Esophagus muscularis mucosa (tissue), 4 donors: ENCODE results near the gene AOAH. TPM values are rescaled to one million over a fixed set of nuclear protein-coding genes. Genes with fewer than 3 reads are reported as not detected.
A peak's percentile ranks its signal among the peaks of the same experiment; 100 is the strongest.

Experiments used
- DNase-seq: peaks from one replicate; pipeline ENCODE4 v3.0.0-alpha.2; 2017; ENCODE audit errors: extremely low spot score
- H3K27ac ChIP-seq, 4 donors: fragments of 200-600 bp; sonication (generic); replicated peaks in 1 of 4; 1 replicate in 3 of 4; 2 replicates in 1 of 4; pipeline ENCODE4 v1.5.1; 2016 to 2019; ENCODE audit warnings: mild to moderate bottlenecking in 1 of 4
- H3K27me3 ChIP-seq, 4 donors: fragments of 200-600 bp; sonication (generic); one replicate each; pipeline versions ENCODE4 v1.5.1 to v1.6.0; 2016 to 2019
- H3K36me3 ChIP-seq, 4 donors: fragments of 200-600 bp; sonication (generic); one replicate each; pipeline ENCODE4 v1.5.1; 2016 to 2019
- H3K4me1 ChIP-seq, 4 donors: fragments of 200-600 bp; sonication (generic); one replicate each; pipeline ENCODE4 v1.5.1; 2016 to 2019
- H3K4me3 ChIP-seq, 4 donors: fragments of 200-600 bp; sonication (generic); 1 replicate in 2 of 4; 2 replicates in 2 of 4; pipeline ENCODE4 v1.5.1; 2016 to 2019; ENCODE audit warnings: mild to moderate bottlenecking in 4 of 4, moderate library complexity in 1 of 4
- H3K9me3 ChIP-seq, 4 donors: fragments of 200-600 bp; sonication (generic); 1 replicate in 3 of 4; 2 replicates in 1 of 4; pipeline ENCODE4 v1.5.1; 2016 to 2019
- EP300 ChIP-seq: sonication (generic); formaldehyde crosslinking; IDR thresholded peaks from one replicate; pipeline ENCODE4 v1.6.1; 2017; ENCODE audit warnings: antibody characterized with exemption
- POLR2A ChIP-seq: fragments of 450-650 bp; IDR thresholded peaks from one replicate; pipeline ENCODE4 v1.6.1; 2017; ENCODE audit warnings: antibody characterized with exemption, moderate library complexity, mild to moderate bottlenecking, low read depth
- POLR2AphosphoS5 ChIP-seq, 2 donors: sonication (generic); formaldehyde crosslinking; IDR thresholded peaks; one replicate each; pipeline ENCODE4 v1.6.1; 2017; ENCODE audit warnings: antibody characterized with exemption in 2 of 2
- WGBS: methylation state at CpG from one replicate; pipeline ENCODE4 v1.1.5; 2018; 5-methylcytosine and 5-hydroxymethylcytosine counted together
- intact Hi-C: fragments of 100-400 bp; cut with DNase I; formaldehyde crosslinking; loops from one replicate; pipeline ENCODE4 v1.15.1; 2023
- total RNA-seq, 4 donors: library from RNA; depleted of rRNA; stranded (reverse); fragments of >200 nt; gene quantifications; one replicate each; pipeline versions ENCODE4 v1.1.0 to v1.2.1, GENCODE V29; 2016
- TF ChIP-seq, protein P1 (sequence below), 3 experiments: fragments of 200-600 bp in 2 of 3; fragments of 450-650 bp in 1 of 3; sonication (generic) in 2 of 3; IDR thresholded peaks; one replicate each; pipeline ENCODE4 v1.5.1; 2017 to 2019; ENCODE audit warnings: antibody characterized with exemption in 3 of 3, mild to moderate bottlenecking in 2 of 3, moderate library complexity in 1 of 3

AOAH gene
- total RNA-seq, 4 donors from 2014 or later = 2.0 to 16.1 (median 4.5) TPM

DNA sequence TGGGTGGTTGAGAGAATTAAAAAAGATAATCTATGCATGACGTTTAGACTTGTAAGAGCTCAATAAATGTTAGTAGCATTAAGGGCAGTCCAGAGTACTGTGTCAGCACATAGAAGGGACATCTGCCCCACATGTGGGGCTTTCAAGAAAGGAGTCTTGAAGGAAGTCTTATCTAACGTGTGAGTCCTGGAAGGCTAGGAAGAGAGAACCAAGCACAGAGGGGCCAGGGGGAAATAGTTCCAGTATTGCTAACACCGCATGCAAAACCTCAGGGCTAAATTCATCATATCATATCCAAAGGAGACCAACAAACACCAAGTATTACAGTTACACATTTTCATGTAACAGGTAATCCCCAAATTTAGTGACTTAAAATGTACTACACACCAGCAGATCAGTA lies 122.7 kb downstream of the AOAH start:
- Histone ChIP-seq H3K27me3 (peaks cover 0 to 6% (median 0%) of the 10 kb centered on the region in 4 donors), H3K36me3 (no peaks in the 10 kb centered on the region), H3K4me1 (no peaks in the 10 kb centered on the region), H3K4me3 (no peak overlapping the region), H3K9me3 (no peaks in the 10 kb centered on the region), H3K27ac (no peak overlapping the region)
- DNase-seq = peak; percentile 62
- intact Hi-C loops = no loop called here
- TF ChIP-seq POLR2AphosphoS5 (IDR thresholded peaks at IDR 0.05) (no peak), POLR2A (no peak), EP300 (no peak)
- TF ChIP-seq, protein P1, sequence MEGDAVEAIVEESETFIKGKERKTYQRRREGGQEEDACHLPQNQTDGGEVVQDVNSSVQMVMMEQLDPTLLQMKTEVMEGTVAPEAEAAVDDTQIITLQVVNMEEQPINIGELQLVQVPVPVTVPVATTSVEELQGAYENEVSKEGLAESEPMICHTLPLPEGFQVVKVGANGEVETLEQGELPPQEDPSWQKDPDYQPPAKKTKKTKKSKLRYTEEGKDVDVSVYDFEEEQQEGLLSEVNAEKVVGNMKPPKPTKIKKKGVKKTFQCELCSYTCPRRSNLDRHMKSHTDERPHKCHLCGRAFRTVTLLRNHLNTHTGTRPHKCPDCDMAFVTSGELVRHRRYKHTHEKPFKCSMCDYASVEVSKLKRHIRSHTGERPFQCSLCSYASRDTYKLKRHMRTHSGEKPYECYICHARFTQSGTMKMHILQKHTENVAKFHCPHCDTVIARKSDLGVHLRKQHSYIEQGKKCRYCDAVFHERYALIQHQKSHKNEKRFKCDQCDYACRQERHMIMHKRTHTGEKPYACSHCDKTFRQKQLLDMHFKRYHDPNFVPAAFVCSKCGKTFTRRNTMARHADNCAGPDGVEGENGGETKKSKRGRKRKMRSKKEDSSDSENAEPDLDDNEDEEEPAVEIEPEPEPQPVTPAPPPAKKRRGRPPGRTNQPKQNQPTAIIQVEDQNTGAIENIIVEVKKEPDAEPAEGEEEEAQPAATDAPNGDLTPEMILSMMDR (IDR thresholded peaks at IDR 0.05) = no peak
- 60% methylated on average over 3 of the region's 3 CpGs for WGBS

GRCh38 chr7:36600869-36601530 lies 123.3 kb downstream of the AOAH start:
- 42% methylated on average over 5 of the region's 5 CpGs for WGBS
- H3K36me3 ChIP-seq = no peaks in the 10 kb centered on the region
- intact Hi-C loops = no loop called here
- H3K4me3 ChIP-seq = no peak overlapping the region
- TF ChIP-seq POLR2AphosphoS5 (IDR thresholded peaks at IDR 0.05) (no peak), EP300 (no peak), POLR2A (no peak)
- TF ChIP-seq, protein P1 (IDR thresholded peaks at IDR 0.05) = no peak
- H3K9me3 ChIP-seq = no peaks in the 10 kb centered on the region
- no peaks in the 10 kb centered on the region for H3K4me1 ChIP-seq
- H3K27ac ChIP-seq = no peak overlapping the region
- peaks cover 0 to 6% (median 0%) of the 10 kb centered on the region in 4 donors for H3K27me3 ChIP-seq
- peak; percentile 53 for DNase-seq

DNA sequence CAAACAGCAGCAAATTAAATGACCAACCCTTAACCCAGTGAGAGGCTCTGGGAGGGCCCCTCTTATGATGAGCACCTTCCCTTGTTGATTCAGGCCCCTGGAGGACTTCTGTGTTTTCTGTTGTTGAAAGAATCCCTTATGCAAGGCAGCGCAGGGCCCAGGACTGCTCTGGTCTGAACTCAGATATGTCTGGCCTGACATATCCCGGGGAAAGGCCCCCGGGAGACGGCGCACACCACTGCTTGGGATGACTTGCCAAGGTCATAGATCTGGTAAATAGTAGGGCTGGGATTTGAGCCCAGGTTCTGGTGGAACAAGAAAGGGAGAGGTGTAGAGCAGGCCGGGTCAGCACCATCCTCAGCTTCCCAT lies 124.0 kb downstream of the AOAH start:
- 91% methylated on average over 4 of the region's 6 CpGs for WGBS
- intact Hi-C loops = no loop called here
- TF ChIP-seq POLR2AphosphoS5 (IDR thresholded peaks at IDR 0.05) (no peak), POLR2A (no peak), EP300 (no peak)
- TF ChIP-seq, protein P1 (IDR thresholded peaks at IDR 0.05) = no peak
- Histone ChIP-seq H3K27ac (no peak overlapping the region), H3K4me3 (no peak overlapping the region), H3K9me3 (no peaks in the 10 kb centered on the region), H3K36me3 (no peaks in the 10 kb centered on the region), H3K4me1 (no peaks in the 10 kb centered on the region), H3K27me3 (no peaks in the 10 kb centered on the region)
- peak; percentile 80 for DNase-seq

- no peaks in the 10 kb centered on the region for H3K9me3 ChIP-seq
- H3K4me1 ChIP-seq = no peaks in the 10 kb centered on the region
- H3K27me3 ChIP-seq = no peaks in the 10 kb centered on the region
- no peak overlapping the region for H3K4me3 ChIP-seq
- TF ChIP-seq EP300 = no peak
- no peak for TF ChIP-seq POLR2AphosphoS5 (IDR thresholded peaks at IDR 0.05)
- TF ChIP-seq, protein P1 (IDR thresholded peaks at IDR 0.05) = no peak
- TF ChIP-seq POLR2A = no peak
- intact Hi-C loops = no loop called here
- no peak overlapping the region for H3K27ac ChIP-seq
- WGBS = 90% methylated on average over 10 of the region's 10 CpGs
- H3K36me3 ChIP-seq = no peaks in the 10 kb centered on the region
- DNase-seq = peak; percentile 68
These were observed 124.5 kb downstream of the AOAH start for GRCh38 chr7:36599645-36600313.
